Muscle of leg (tissue), 11 donors: ENCODE results near the gene PRMT1. TPM values are rescaled to one million over a fixed set of nuclear protein-coding genes. Genes with fewer than 3 reads are reported as not detected.
A peak's percentile ranks its signal among the peaks of the same experiment; 100 is the strongest.

ENCODE experiments used
- DNase-seq: peaks from one replicate; pipeline ENCODE4 v3.0.0; 2013
- H3K27ac ChIP-seq: one replicate; pipeline ENCODE4 v1.5.1; 2013; ENCODE audit warnings: mild to moderate bottlenecking, low read length, control low read depth
- H3K27me3 ChIP-seq: one replicate; pipeline ENCODE4 v1.6.1; 2013; ENCODE audit warnings: low read length; ENCODE audit not compliant: control insufficient read depth, insufficient read depth
- H3K36me3 ChIP-seq: one replicate; pipeline ENCODE4 v1.6.1; 2013; ENCODE audit warnings: low read length; ENCODE audit not compliant: control insufficient read depth, insufficient read depth
- H3K4me1 ChIP-seq: one replicate; pipeline ENCODE4 v1.6.1; 2013; ENCODE audit warnings: low read length; ENCODE audit not compliant: control insufficient read depth, insufficient read depth
- H3K4me3 ChIP-seq: one replicate; pipeline ENCODE4 v1.5.1; 2013; ENCODE audit warnings: low read length, control low read depth
- H3K9me3 ChIP-seq: replicated peaks from 2 replicates; pipeline ENCODE4 v1.6.1; 2013; ENCODE audit warnings: low read depth, low read length; ENCODE audit not compliant: control insufficient read depth
- WGBS: methylation state at CpG from one replicate; pipeline ENCODE4 v1.1.5; 2013; ENCODE audit warnings: missing lambda C conversion rate; ENCODE audit not compliant: insufficient coverage; 5-methylcytosine and 5-hydroxymethylcytosine counted together
- polyA plus RNA-seq, 8 donors: library from polyadenylated mRNA; unstranded; fragments of 120-200 nt; gene quantifications; one replicate each; pipeline versions ENCODE4 v1.2.1 to v1.2.3, GENCODE V29; 2013; ENCODE audit warnings: inconsistent platforms in 1 of 8, low replicate concordance in 1 of 8; ENCODE audit not compliant: insufficient read length in 8 of 8, insufficient read depth in 1 of 8
- total RNA-seq: library from RNA; stranded (reverse); fragments of 120-200 nt; gene quantifications from one replicate; pipeline ENCODE4 v1.2.4, GENCODE V29; 2013

Gene PRMT1
- total and polyA plus RNA-seq, 9 donors = 186 to 229 (median 210) TPM

DNA sequence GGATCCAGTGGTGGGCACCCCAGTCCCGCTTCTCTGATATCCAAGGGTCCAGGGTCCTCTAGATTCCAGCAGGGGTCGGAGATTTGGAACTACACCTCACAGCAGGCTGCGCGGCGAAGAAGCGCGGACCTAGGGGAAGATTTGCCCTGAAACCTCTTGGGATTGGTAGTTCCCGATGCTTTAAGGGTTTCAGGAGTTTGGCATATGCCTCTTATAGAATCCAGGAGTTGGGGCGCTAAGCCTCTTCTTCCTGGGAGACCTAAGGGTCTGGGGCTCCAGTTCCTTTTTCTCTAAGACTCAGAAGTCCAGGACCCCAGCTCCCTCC lies 11.0 kb upstream of the PRMT1 start:
- Histone ChIP-seq H3K27ac (peak overlapping the region; percentile 91), H3K36me3 (peaks cover 40% of the 10 kb centered on the region), H3K9me3 (no peaks in the 10 kb centered on the region), H3K4me3 (peak overlapping the region; percentile 80), H3K4me1 (peaks cover 26% of the 10 kb centered on the region), H3K27me3 (no peaks in the 10 kb centered on the region)
- no peak for DNase-seq
- 0% methylated on average over 9 of the region's 9 CpGs for WGBS

- Histone ChIP-seq H3K4me1 (peaks cover 29% of the 10 kb centered on the region), H3K4me3 (no peak overlapping the region), H3K9me3 (no peaks in the 10 kb centered on the region), H3K27me3 (no peaks in the 10 kb centered on the region), H3K27ac (no peak overlapping the region), H3K36me3 (peaks cover 27% of the 10 kb centered on the region)
- WGBS = 83% methylated on average over 1 of the region's 2 CpGs
- no peak for DNase-seq
Measured at GRCh38 chr19:49667473-49667872, 9.6 kb upstream of the PRMT1 start.

- no peak overlapping the region for H3K27ac ChIP-seq
- peaks cover 18% of the 10 kb centered on the region for H3K36me3 ChIP-seq
- 92% methylated on average over 3 of the region's 3 CpGs for WGBS
- H3K27me3 ChIP-seq = no peaks in the 10 kb centered on the region
- no peak overlapping the region for H3K4me3 ChIP-seq
- no peaks in the 10 kb centered on the region for H3K9me3 ChIP-seq
- peaks cover 22% of the 10 kb centered on the region for H3K4me1 ChIP-seq
- DNase-seq = no peak
Measured at GRCh38 chr19:49669516-49669915, 7.6 kb upstream of the PRMT1 start.

- H3K27ac ChIP-seq = peak overlapping the region; percentile 35
- DNase-seq = peak; percentile 72
- peaks cover 10% of the 10 kb centered on the region for H3K4me1 ChIP-seq
- H3K36me3 ChIP-seq = peaks cover 18% of the 10 kb centered on the region
- WGBS = 12% methylated on average over 24 of the region's 28 CpGs
- no peaks in the 10 kb centered on the region for H3K27me3 ChIP-seq
- H3K4me3 ChIP-seq = no peak overlapping the region
- no peaks in the 10 kb centered on the region for H3K9me3 ChIP-seq
Measured at GRCh38 chr19:49672131-49672919, 4.7 kb upstream of the PRMT1 start.

- Histone ChIP-seq H3K9me3 (no peaks in the 10 kb centered on the region), H3K4me1 (peaks cover 44% of the 10 kb centered on the region), H3K27me3 (no peaks in the 10 kb centered on the region), H3K36me3 (peaks cover 5% of the 10 kb centered on the region), H3K27ac (peak overlapping the region; percentile 98), H3K4me3 (peak overlapping the region; percentile 48)
- under 1% methylated on average over 17 of the region's 27 CpGs for WGBS
- DNase-seq = peak; percentile 97
Measured at GRCh38 chr19:49676136-49676783, 811 bp upstream of the PRMT1 start.

GRCh38 chr19:49676784-49677230 lies 264 bp upstream of the PRMT1 start:
- peaks cover 44% of the 10 kb centered on the region for H3K4me1 ChIP-seq
- H3K36me3 ChIP-seq = peaks cover 11% of the 10 kb centered on the region
- 0% methylated on average over 33 of the region's 34 CpGs for WGBS

GRCh38 chr19:49677901-49678674 lies 1.0 kb downstream of the PRMT1 start:
- no peaks in the 10 kb centered on the region for H3K9me3 ChIP-seq
- H3K4me1 ChIP-seq = peaks cover 41% of the 10 kb centered on the region
- H3K27ac ChIP-seq = peak overlapping the region; percentile 99
- DNase-seq = peak; percentile 87
- H3K36me3 ChIP-seq = peaks cover 23% of the 10 kb centered on the region
- no peaks in the 10 kb centered on the region for H3K27me3 ChIP-seq
- 1% methylated on average over 8 of the region's 21 CpGs for WGBS
- H3K4me3 ChIP-seq = peak overlapping the region; percentile 100

More at GRCh38 chr19:49676784-49677230, 264 bp upstream of the PRMT1 start:
- Histone ChIP-seq H3K4me3 (peak overlapping the region; percentile 100), H3K27me3 (no peaks in the 10 kb centered on the region), H3K9me3 (no peaks in the 10 kb centered on the region), H3K27ac (peak overlapping the region; percentile 99)
- peak; percentile 100 for DNase-seq

- WGBS = 92% methylated on average over 1 of the region's 12 CpGs
- Histone ChIP-seq H3K4me1 (peaks cover 41% of the 10 kb centered on the region), H3K27ac (peak overlapping the region; percentile 89)
Measured at GRCh38 chr19:49678985-49679770, 2.1 kb downstream of the PRMT1 start.

DNA sequence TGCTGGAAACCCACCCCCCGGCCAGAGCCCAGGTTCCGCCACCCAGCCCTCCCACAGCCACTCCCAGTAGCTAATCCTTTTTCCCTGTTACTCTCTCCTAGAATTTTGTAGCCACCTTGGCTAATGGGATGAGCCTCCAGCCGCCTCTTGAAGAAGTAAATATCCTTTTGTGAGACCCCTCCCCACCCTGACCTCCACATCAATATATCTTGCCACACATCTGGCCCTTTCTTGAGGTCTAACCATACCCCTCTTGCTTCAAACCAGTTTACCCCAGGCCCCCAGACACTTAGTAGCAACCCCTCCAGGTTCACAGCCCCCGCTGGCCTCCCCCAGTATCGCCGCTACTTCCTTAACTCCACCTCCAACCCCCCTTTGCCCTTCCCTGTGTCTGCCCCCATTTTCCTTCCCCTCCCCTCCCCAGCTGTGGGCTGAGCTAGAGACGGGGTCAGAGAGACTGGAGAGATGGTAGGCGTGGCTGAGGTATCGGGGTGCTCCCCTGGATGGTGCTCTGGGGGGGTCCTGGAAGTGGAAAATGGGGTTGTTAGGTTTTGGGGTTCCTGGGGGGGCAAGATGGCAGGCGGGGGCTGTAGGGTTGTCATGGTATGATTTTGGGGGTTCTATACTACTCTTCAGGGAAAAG lies 2.8 kb downstream of the PRMT1 start:
- H3K9me3 ChIP-seq = no peaks in the 10 kb centered on the region
- H3K36me3 ChIP-seq = peaks cover 40% of the 10 kb centered on the region
- H3K4me1 ChIP-seq = peaks cover 41% of the 10 kb centered on the region
- H3K27ac ChIP-seq = peak overlapping the region; percentile 89
- 49% methylated on average over 4 of the region's 10 CpGs for WGBS
- H3K27me3 ChIP-seq = no peaks in the 10 kb centered on the region
- H3K4me3 ChIP-seq = peak overlapping the region; percentile 0
- no peak for DNase-seq

More at GRCh38 chr19:49678985-49679770, 2.1 kb downstream of the PRMT1 start:
- no peaks in the 10 kb centered on the region for H3K9me3 ChIP-seq
- DNase-seq = peak; percentile 73
- no peaks in the 10 kb centered on the region for H3K27me3 ChIP-seq
- no peak overlapping the region for H3K4me3 ChIP-seq
- H3K36me3 ChIP-seq = peaks cover 32% of the 10 kb centered on the region
